ENCODE data around the gene OR10G3. TPM values are rescaled to one million over a fixed set of nuclear protein-coding genes. Genes with fewer than 3 reads are reported as not detected.

OR10G3 gene
- total and polyA plus RNA-seq, 2 of the 13 experiments (the other 11 are each of a cell fraction or from before 2014, with no cell fraction given), result not detected

GRCh38 chr14:21525962-21526671 lies 53.8 kb downstream of the OR10G3 start, which contains the start of gene SALL2 (continued):
- TF ChIP-seq ZSCAN20 (CRISPR knock-in tag; IDR thresholded peaks at IDR 0.05; ENCODE audit: borderline replicate concordance), result no peak
- TF ChIP-seq GRHL1 (CRISPR knock-in tag; conservative IDR thresholded peaks at IDR 0.05), result no peak
- 0 out of 2 replicates have a peak, but pooled peaks have one; percentile 15 for TF ChIP-seq TMF1 (CRISPR knock-in tag; IDR thresholded peaks at IDR 0.05; ENCODE audit: low read depth)
- no peak for TF ChIP-seq ZNF296 (CRISPR knock-in tag; conservative IDR thresholded peaks at IDR 0.05)
- no peak for TF ChIP-seq MZF1 (CRISPR knock-in tag; IDR thresholded peaks at IDR 0.05; ENCODE audit: borderline replicate concordance)
- TF ChIP-seq SOX5 (CRISPR knock-in tag; IDR thresholded peaks at IDR 0.05; ENCODE audit: borderline replicate concordance), result peak; percentile 37; the same call in 1 of the 2 replicates
- TF ChIP-seq ZNF747 (CRISPR knock-in tag; IDR thresholded peaks at IDR 0.05; ENCODE audit: borderline replicate concordance), result no peak
- no peak for TF ChIP-seq PCBP2 (optimal IDR thresholded peaks at IDR 0.05; ENCODE audit: low read depth, low read length, poor library complexity, severe bottlenecking)
- TF ChIP-seq ZNF333 (CRISPR knock-in tag; IDR thresholded peaks at IDR 0.05; ENCODE audit: borderline replicate concordance), result peak; percentile 45; the same call in 1 of the 2 replicates
- TF ChIP-seq SETDB1 (CRISPR knock-in tag; IDR thresholded peaks at IDR 0.05; ENCODE audit: borderline replicate concordance), result no peak
- 0 out of 2 replicates have a peak, but pooled peaks have one; percentile 29 for TF ChIP-seq AHDC1 (CRISPR knock-in tag; IDR thresholded peaks at IDR 0.05; ENCODE audit: borderline replicate concordance)
- TF ChIP-seq MAFG (CRISPR knock-in tag; IDR thresholded peaks at IDR 0.05), result no peak
- no peak for TF ChIP-seq ZNF367 (CRISPR knock-in tag; IDR thresholded peaks at IDR 0.05; ENCODE audit: borderline replicate concordance)
- TF ChIP-seq CTCF (CRISPR knock-in tag; IDR thresholded peaks at IDR 0.05), result no peak
- TF ChIP-seq ZMAT5 (CRISPR knock-in tag; IDR thresholded peaks at IDR 0.05; ENCODE audit: borderline replicate concordance, low read depth), result no peak
- TF ChIP-seq NR2C2 (CRISPR knock-in tag; IDR thresholded peaks at IDR 0.05; ENCODE audit: borderline replicate concordance), result no peak
- no peak for TF ChIP-seq ZNF12 (CRISPR knock-in tag; IDR thresholded peaks at IDR 0.05)
- TF ChIP-seq KDM4B (CRISPR knock-in tag; IDR thresholded peaks at IDR 0.05), result no peak
- no peak for TF ChIP-seq GATAD1 (CRISPR knock-in tag; IDR thresholded peaks at IDR 0.05)

Measured in HepG2 (cell line).